Vagina (tissue), 2 donors: ENCODE data around the gene LRRC38. TPM values are rescaled to one million over a fixed set of nuclear protein-coding genes. Genes with fewer than 3 reads are reported as not detected.
"Not testable (repeated sequence)": the region's sequence is repeated elsewhere in the genome, so short reads cannot be mapped to it uniquely, and the experiment has no call there.

Experiments
- DNase-seq, 2 donors: peaks; one replicate each; pipeline ENCODE4 v3.0.0-alpha.2; 2017; ENCODE audit errors: extremely low spot score in 2 of 2
- H3K27ac ChIP-seq: fragments of 200-600 bp; sonication (generic); one replicate; pipeline ENCODE4 v1.5.1; 2019
- H3K27me3 ChIP-seq: fragments of 200-600 bp; sonication (generic); one replicate; pipeline ENCODE4 v1.5.1; 2019
- H3K36me3 ChIP-seq, 2 donors: fragments of 200-600 bp; sonication (generic); one replicate each; pipeline ENCODE4 v1.5.1; 2017 to 2019
- H3K4me1 ChIP-seq: fragments of 200-600 bp; sonication (generic); one replicate; pipeline ENCODE4 v1.5.1; 2019
- H3K4me3 ChIP-seq, 2 donors: fragments of 200-600 bp; sonication (generic); 1 replicate in 1 of 2; 2 replicates in 1 of 2; pipeline ENCODE4 v1.5.1; 2016 to 2019
- H3K9me3 ChIP-seq: fragments of 200-600 bp; sonication (generic); one replicate; pipeline ENCODE4 v1.5.1; 2019
- CTCF ChIP-seq, 3 experiments: fragments of 450-650 bp in 2 of 3; fragments of 200-600 bp in 1 of 3; sonication (generic) in 1 of 3; IDR thresholded peaks; one replicate each; pipeline ENCODE4 v1.5.1; 2017 to 2019; ENCODE audit warnings: antibody characterized with exemption in 3 of 3, mild to moderate bottlenecking in 2 of 3, moderate library complexity in 2 of 3
- POLR2A ChIP-seq, 2 donors: fragments of 450-650 bp; IDR thresholded peaks; one replicate each; pipeline ENCODE4 v1.6.1; 2017; ENCODE audit warnings: antibody characterized with exemption in 2 of 2, mild to moderate bottlenecking in 2 of 2, moderate library complexity in 2 of 2
- POLR2AphosphoS5 ChIP-seq, 2 donors: sonication (generic); formaldehyde crosslinking; IDR thresholded peaks; one replicate each; pipeline ENCODE4 v1.9.0; 2017; ENCODE audit warnings: antibody characterized with exemption in 2 of 2, mild to moderate bottlenecking in 2 of 2, low read depth in 1 of 2; ENCODE audit not compliant: insufficient read depth in 1 of 2
- intact Hi-C: fragments of 100-400 bp; cut with DNase I; formaldehyde crosslinking; loops from one replicate; pipeline ENCODE4 v1.15.1; 2023
- total RNA-seq: library from RNA; depleted of rRNA; stranded (reverse); fragments of >200 nt; gene quantifications from one replicate; pipeline ENCODE4 v1.2.3, GENCODE V29; 2016

The LRRC38 gene
- total RNA-seq, 1 donor from 2014 or later = 2.5 TPM

- no peaks in the 10 kb centered on the region for H3K27me3 ChIP-seq
- no peak overlapping the region for H3K4me3 ChIP-seq
- DNase-seq = no peak
- TF ChIP-seq CTCF (IDR thresholded peaks at IDR 0.05) = no peak
- no peaks in the 10 kb centered on the region for H3K9me3 ChIP-seq
- intact Hi-C loops = no loop called here
- H3K4me1 ChIP-seq = no peaks in the 10 kb centered on the region
- no peaks in the 10 kb centered on the region for H3K36me3 ChIP-seq
- no peak overlapping the region for H3K27ac ChIP-seq
These were observed 51.8 kb downstream of the LRRC38 start for GRCh38 chr1:13461977-13462376.

- intact Hi-C loops = no loop called here
- no peaks in the 10 kb centered on the region for H3K4me1 ChIP-seq
- H3K27me3 ChIP-seq = no peaks in the 10 kb centered on the region
- no peaks in the 10 kb centered on the region for H3K9me3 ChIP-seq
- no peak for DNase-seq
- H3K4me3 ChIP-seq = no peak overlapping the region
- TF ChIP-seq POLR2AphosphoS5 (IDR thresholded peaks at IDR 0.05; ENCODE audit: insufficient read depth in 1 of 2, low read depth in 1 of 2) (no peak), POLR2A (IDR thresholded peaks at IDR 0.05) (no peak), CTCF (IDR thresholded peaks at IDR 0.05) (no peak)
- H3K27ac ChIP-seq = no peak overlapping the region
- no peaks in the 10 kb centered on the region for H3K36me3 ChIP-seq
These were observed 56.8 kb downstream of the LRRC38 start for GRCh38 chr1:13456904-13457532.

GRCh38 chr1:13451399-13451965 lies 62.3 kb downstream of the LRRC38 start:
- Histone ChIP-seq H3K27me3 (no peaks in the 10 kb centered on the region), H3K36me3 (no peaks in the 10 kb centered on the region), H3K4me3 (no peak overlapping the region), H3K27ac (no peak overlapping the region), H3K9me3 (no peaks in the 10 kb centered on the region), H3K4me1 (no peaks in the 10 kb centered on the region)
- DNase-seq = no peak
- no peak for TF ChIP-seq CTCF (IDR thresholded peaks at IDR 0.05)
- no peak for TF ChIP-seq POLR2AphosphoS5 (IDR thresholded peaks at IDR 0.05; ENCODE audit: insufficient read depth in 1 of 2, low read depth in 1 of 2)
- no peak for TF ChIP-seq POLR2A (IDR thresholded peaks at IDR 0.05)
- intact Hi-C loops = no loop called here

GRCh38 chr1:13450204-13450603 lies 63.6 kb downstream of the LRRC38 start:
- no peak overlapping the region for H3K27ac ChIP-seq
- TF ChIP-seq POLR2AphosphoS5 (IDR thresholded peaks at IDR 0.05; ENCODE audit: insufficient read depth in 1 of 2, low read depth in 1 of 2) = no peak
- intact Hi-C loops = no loop called here
- H3K4me1 ChIP-seq = no peaks in the 10 kb centered on the region
- H3K9me3 ChIP-seq = no peaks in the 10 kb centered on the region
- no peak for DNase-seq
- H3K4me3 ChIP-seq = no peak overlapping the region
- no peaks in the 10 kb centered on the region for H3K27me3 ChIP-seq
- no peaks in the 10 kb centered on the region for H3K36me3 ChIP-seq

- no peaks in the 10 kb centered on the region for H3K27me3 ChIP-seq
- no peak overlapping the region for H3K4me3 ChIP-seq
- H3K4me1 ChIP-seq = no peaks in the 10 kb centered on the region
- intact Hi-C loops = no loop called here
- H3K36me3 ChIP-seq = no peaks in the 10 kb centered on the region
- no peaks in the 10 kb centered on the region for H3K9me3 ChIP-seq
- DNase-seq = no peak
- H3K27ac ChIP-seq = no peak overlapping the region
- no peak for TF ChIP-seq POLR2A (IDR thresholded peaks at IDR 0.05)
- TF ChIP-seq CTCF (IDR thresholded peaks at IDR 0.05) = no peak
These were observed 70.3 kb downstream of the LRRC38 start for GRCh38 chr1:13443335-13443979.

- H3K27me3 ChIP-seq, DNase-seq, H3K4me1 ChIP-seq, H3K27ac ChIP-seq, H3K36me3 ChIP-seq, intact Hi-C loops, H3K4me3 ChIP-seq, H3K9me3 ChIP-seq: not testable (repeated sequence)
These were observed 74.6 kb downstream of the LRRC38 start for GRCh38 chr1:13439104-13439783.
